ENCODE results near the gene LAMP1.
"Not testable (repeated sequence)": the region's sequence is repeated elsewhere in the genome, so short reads cannot be mapped to it uniquely, and the experiment has no call there.

The LAMP1 gene

GRCh38 chr13:113297370-113298042 lies 467 bp downstream of the LAMP1 start:
- peak; percentile 21 to 29 for DNase-seq (ENCODE audit: low read depth in 2 of 2)

GRCh38 chr13:113298043-113298945 lies 1.3 kb downstream of the LAMP1 start:
- DNase-seq (ENCODE audit: low read depth in 2 of 2) = no peak

- DNase-seq (ENCODE audit: low read depth in 2 of 2) = no peak
Observed at GRCh38 chr13:113299951-113300350, 2.9 kb downstream of the LAMP1 start.

GRCh38 chr13:113302986-113303385 lies 5.9 kb downstream of the LAMP1 start:
- no peak for DNase-seq (ENCODE audit: low read depth in 2 of 2)

- no peak for DNase-seq (ENCODE audit: low read depth in 2 of 2)
Observed at GRCh38 chr13:113304121-113304520, 7.1 kb downstream of the LAMP1 start.

GRCh38 chr13:113305208-113305607 lies 8.2 kb downstream of the LAMP1 start:
- no peak for DNase-seq (ENCODE audit: low read depth in 2 of 2)

GRCh38 chr13:113307491-113307890 lies 10.5 kb downstream of the LAMP1 start:
- no peak for DNase-seq (ENCODE audit: low read depth in 2 of 2)

- no peak for DNase-seq (ENCODE audit: low read depth in 2 of 2)
Observed at GRCh38 chr13:113309473-113309872, 12.4 kb downstream of the LAMP1 start.

GRCh38 chr13:113314112-113314511 lies 17.1 kb downstream of the LAMP1 start:
- not testable (repeated sequence) for DNase-seq (ENCODE audit: low read depth in 2 of 2)

GRCh38 chr13:113314895-113315470 lies 17.9 kb downstream of the LAMP1 start:
- DNase-seq (ENCODE audit: low read depth in 2 of 2) = not testable (repeated sequence)

- DNase-seq (ENCODE audit: low read depth in 2 of 2) = no peak
Observed at GRCh38 chr13:113315992-113316391, 19.0 kb downstream of the LAMP1 start.

GRCh38 chr13:113317031-113317430 lies 20.0 kb downstream of the LAMP1 start:
- no peak for DNase-seq (ENCODE audit: low read depth in 2 of 2)

- no peak for DNase-seq (ENCODE audit: low read depth in 2 of 2)
Observed at GRCh38 chr13:113318956-113319355, 21.9 kb downstream of the LAMP1 start.

GRCh38 chr13:113319371-113319770 lies 22.3 kb downstream of the LAMP1 start:
- no peak for DNase-seq (ENCODE audit: low read depth in 2 of 2)

GRCh38 chr13:113320226-113320875 lies 23.3 kb downstream of the LAMP1 start:
- DNase-seq (ENCODE audit: low read depth in 2 of 2) = no peak

- DNase-seq (ENCODE audit: low read depth in 2 of 2) = no peak
Observed at GRCh38 chr13:113321546-113321945, 24.5 kb downstream of the LAMP1 start.

GRCh38 chr13:113322043-113322461 lies 25.0 kb downstream of the LAMP1 start:
- no peak for DNase-seq (ENCODE audit: low read depth in 2 of 2)

GRCh38 chr13:113322890-113323651 lies 26.0 kb downstream of the LAMP1 start:
- no peak for DNase-seq (ENCODE audit: low read depth in 2 of 2)

- DNase-seq (ENCODE audit: low read depth in 2 of 2) = no peak
Observed at GRCh38 chr13:113323869-113324268, 26.8 kb downstream of the LAMP1 start.

- no peak for DNase-seq (ENCODE audit: low read depth in 2 of 2)
Observed at GRCh38 chr13:113324398-113324797, 27.4 kb downstream of the LAMP1 start.

GRCh38 chr13:113325779-113326178 lies 28.7 kb downstream of the LAMP1 start:
- no peak for DNase-seq (ENCODE audit: low read depth in 2 of 2)
